HG02798 (cell line): ENCODE results near the gene FAM47C.
"Not testable (repeated sequence)": the region's sequence is repeated elsewhere in the genome, so short reads cannot be mapped to it uniquely, and the experiment has no call there.

Experiments used
- ATAC-seq: cut with Tn5 transposase; IDR thresholded peaks from one replicate; pipeline ENCODE4 v1.9.1; 2021; ENCODE audit warnings: mild to moderate bottlenecking; ENCODE audit not compliant: unreplicated experiment, poor library complexity

Gene FAM47C

GRCh38 chrX:37008182-37008581 lies at the start of gene FAM47C:
TSS of gene FAM47C (plus strand) at chrX:37008366. CDS start at chrX:37008411, 45 bp downstream.
- ATAC-seq = not testable (repeated sequence)

DNA sequence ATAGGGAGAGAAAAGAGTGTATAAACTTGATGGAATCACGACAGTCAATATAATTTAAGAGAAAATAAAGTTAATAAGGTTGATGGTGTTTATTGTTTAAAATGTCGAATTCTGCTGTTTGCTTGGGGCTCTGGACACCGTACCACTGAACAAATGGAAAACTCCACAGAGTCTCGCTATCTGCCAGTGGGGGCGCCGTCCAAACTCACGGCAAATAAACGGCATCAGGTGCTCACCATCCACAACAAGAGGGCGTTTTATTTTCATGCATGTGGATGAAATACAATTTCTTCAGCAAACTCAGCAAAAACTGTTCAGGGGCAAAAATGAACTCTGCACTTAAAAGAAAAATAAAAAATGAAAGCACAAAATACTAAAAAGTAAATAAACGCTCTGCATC lies 46.6 kb upstream of the FAM47C start:
- ATAC-seq = no peak

DNA sequence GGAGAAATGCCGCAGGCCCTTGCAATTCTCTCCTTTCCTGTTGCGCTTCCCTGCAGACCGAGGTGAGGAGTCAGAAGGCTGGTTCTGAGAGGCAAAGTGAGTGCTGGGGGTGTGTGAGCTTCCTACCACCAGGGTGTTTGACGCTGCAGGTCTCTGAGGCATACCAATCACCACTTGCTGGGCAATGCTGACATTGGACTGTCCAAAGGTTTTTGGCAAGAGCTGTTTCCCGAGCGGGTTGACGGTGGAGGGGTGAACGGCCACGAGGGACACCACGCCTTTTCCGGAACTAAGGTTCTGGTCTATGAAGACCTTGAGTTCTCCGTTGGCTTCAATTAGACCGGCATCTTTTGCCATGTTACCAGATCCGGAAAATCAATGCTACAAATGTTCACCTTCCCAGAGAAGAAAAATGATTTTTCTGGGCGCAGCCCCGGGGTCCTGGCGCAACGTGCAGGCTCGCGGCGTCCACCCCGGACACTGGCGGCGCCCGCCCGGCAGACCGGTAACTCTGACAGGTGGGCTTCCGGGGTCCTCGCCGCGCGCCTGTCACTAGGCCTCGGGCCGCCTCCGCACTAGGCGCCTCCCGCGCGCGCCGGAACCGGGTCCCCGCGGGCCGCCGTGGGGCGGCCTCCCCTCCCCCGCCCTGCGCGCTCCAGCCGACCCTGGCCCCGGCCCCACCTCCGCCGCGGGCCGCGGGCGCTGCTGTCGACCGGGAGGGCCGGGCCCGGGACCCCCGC lies 44.9 kb upstream of the FAM47C start:
- ATAC-seq = no peak

DNA sequence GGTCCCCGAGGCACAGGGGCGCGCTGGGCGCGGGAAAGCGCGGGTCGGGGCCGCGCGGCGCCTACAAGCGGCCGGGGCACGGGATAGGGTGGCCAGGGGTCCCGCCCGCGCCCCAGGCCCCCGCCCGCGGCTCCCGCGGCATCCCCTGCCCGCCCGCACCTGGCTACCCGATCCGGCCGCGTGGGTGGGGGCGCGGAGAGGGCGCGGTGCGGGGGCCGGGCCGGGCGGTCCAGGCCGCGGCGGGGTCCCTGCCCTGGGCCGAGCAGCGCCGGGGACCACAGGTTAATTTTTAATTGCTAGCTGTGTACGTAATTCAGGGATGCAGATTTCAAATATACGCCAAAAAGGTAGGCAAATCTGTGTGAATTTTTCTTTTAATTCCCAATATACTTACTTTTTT lies 44.3 kb upstream of the FAM47C start:
- no peak for ATAC-seq

DNA sequence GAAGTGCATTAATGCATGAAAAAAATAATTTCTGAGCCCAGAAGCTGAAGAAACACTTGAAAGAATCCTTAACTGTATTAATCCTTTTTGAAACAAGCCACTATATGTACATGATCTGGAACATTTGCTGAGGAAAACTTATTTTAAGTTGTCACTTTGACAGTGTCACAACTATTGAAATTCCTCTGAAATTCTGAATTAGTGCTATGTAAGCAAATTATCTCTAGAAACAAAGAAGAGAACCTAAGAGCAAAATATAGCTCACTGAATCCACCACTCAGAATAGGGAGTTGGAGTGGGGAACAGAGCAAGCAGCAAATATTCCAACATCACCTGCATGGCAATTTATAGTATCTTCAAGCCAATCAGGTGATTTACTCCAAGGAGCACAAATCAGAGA lies 34.6 kb upstream of the FAM47C start:
- no peak for ATAC-seq

- ATAC-seq = no peak
Measured at GRCh38 chrX:36974911-36975310, 33.3 kb upstream of the FAM47C start.

- ATAC-seq = no peak
Measured at GRCh38 chrX:36978886-36979285, 29.3 kb upstream of the FAM47C start.

DNA sequence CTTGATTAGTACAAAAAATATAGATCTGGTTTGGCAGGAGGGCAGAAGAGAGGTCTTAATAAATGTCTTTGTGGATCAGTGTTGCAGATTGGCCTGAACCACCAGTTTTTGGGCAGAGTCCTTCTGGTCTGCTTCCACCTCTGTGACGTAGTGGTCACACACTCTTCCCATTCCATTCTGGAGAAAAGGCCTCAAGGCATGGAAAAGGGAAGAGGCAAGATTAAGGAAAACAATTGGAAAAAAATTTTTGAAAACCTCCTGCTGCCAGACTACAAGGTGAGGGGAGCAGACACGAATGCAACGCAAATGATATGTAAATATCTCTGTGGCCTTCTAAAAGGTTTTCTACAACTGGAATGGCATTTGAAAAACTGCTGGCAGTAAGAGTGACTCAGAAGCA lies 24.3 kb upstream of the FAM47C start:
- no peak for ATAC-seq

DNA sequence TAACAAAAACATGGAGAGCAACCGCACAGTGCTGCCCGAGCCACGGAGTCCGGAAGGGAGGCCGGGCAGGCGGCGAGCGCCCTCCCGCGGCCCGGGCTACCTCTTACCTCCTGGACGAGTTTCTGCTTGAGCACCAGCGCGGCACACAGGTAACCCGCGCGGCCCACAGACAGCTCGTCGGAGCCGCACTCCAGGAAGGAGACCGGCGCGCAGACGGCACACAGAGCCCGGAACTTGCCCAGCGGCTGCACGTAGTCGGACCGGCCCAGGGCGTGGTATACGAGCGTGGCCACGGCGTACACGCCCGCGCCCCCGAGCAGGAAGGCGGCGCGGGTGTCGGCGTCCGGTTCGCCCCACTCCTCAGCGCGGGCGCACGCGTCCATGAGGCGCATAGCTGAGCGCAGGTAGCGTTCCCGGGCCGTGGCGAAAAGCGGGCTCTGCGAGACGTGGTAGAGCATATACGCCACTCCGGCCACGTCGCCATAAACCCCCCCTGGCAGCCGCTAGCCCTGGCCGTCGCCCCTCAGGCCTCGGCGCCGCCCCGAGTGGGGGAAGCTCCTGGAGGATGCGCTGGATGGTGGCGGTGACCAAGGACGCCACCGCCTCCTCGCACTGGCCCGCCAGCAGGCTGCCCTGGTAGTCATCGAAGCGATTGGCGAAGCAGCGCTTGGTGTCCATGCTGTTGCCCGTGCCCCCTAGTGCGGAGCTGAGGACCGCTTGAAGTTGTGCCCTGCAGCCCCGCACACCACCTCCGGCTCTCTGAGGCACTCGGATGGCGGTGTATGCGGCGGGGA lies 22.6 kb upstream of the FAM47C start:
- not testable (repeated sequence) for ATAC-seq

GRCh38 chrX:36986231-36986630 lies 21.9 kb upstream of the FAM47C start:
- no peak for ATAC-seq

DNA sequence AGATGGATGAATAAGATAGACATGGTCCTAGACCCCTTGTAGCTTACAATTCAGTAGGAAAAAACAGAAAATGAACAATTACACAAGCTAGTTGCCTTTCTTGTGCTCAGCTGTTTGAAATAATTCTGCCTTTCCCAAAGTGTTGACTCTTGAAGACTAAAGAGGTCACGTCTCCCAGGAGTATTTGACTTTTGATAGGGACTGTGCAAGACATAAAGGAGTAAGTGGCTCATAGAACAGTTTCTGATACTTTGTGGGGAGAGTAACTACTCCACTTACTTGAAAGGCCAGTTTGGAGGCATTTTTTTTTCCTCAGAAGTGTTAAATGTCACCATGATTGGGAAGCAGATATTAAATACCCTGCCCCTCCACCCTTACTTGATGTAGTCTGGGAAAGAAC lies 21.0 kb upstream of the FAM47C start:
- ATAC-seq = not testable (repeated sequence)

DNA sequence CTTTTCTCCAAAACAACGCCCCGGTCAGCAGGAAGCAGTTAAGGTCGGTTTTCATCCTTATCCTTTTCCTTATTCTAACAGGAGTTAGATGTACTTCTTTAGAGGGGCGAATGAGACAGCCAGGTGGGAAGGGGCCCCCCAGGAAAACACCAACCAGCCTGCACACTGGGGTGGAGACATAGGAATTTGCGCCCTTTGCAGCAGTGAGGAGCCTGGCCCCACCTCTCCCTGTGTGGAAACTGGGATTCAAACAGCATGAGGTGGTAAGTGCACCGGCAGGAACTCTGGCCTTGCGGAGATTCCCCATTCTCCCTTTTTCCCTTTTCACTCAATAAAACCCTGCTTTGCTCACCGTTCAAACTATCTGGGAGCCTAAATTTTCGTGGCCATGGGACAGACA lies 8.0 kb upstream of the FAM47C start:
- no peak for ATAC-seq

- ATAC-seq = no peak
Measured at GRCh38 chrX:37010496-37010895, 2.3 kb downstream of the FAM47C start.

DNA sequence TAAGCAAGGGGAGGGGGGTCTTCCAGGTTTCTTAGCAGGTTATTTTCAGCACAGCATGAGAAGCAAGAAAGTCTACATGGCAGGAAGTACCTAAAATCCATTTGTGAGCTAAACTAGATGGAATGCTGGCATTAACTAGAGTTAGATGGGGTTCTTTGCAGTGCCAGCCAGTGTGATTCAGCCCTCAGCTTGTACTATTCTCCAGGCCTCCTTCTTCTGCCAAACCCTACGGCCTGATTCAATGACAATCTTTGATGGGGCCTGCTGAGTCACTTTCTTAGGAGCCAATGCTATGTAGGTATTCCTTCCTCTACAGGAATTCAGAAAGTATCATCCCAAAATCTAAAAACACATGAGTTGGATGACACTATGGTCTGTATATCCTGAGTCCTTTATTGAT lies 26.1 kb downstream of the FAM47C start:
- ATAC-seq = not testable (repeated sequence)

GRCh38 chrX:37036674-37037220 lies 28.6 kb downstream of the FAM47C start:
- not testable (repeated sequence) for ATAC-seq

- ATAC-seq = not testable (repeated sequence)
Measured at GRCh38 chrX:37038814-37039213, 30.6 kb downstream of the FAM47C start.

DNA sequence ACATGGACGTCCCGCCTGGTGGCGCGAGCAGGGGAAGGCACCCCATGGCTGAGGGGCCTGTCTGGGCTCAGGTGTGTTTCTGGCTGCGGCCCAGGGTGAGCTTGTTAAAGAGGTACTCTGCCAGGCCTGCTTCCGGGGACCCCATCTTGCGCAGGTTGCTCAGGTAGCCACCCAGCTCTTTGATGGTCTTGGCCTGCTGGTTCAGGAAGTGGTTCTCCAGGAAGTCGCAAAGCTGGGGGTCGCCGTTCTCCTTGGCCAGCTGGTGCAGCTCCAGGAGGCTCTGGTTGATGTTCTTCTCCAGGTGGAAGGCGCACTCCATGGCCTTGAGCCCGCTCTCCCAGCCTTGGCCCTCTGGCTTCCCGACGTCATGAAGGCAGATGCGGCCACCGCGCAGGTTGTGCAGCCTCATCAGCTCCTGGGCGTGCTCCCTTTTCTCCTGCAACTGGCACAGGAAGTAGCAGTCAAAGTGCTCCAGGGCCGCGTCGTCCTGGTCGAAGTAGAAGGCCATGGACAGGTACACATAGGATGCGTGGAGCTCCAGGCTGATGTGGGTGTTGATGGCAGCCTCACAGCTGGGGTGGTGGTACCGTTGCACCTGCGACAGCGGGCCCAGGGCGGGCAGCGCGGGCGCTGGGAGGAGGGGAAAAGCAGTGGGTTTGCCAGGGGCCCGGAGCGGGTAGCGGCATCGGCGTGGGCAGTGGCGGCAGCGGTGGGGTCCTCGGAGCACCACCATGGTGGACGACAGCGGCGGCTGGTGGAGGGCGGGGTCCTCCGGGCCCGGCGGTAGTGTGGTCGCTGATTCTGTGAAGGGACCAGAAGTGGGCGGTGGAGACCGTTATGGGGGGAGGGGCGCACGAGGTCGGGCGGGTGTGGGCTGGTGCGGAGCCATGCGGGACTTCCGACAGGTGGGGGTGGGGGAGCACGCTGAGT lies 35.1 kb downstream of the FAM47C start:
- not testable (repeated sequence) for ATAC-seq

GRCh38 chrX:37047776-37048175 lies 39.6 kb downstream of the FAM47C start:
- no peak for ATAC-seq

DNA sequence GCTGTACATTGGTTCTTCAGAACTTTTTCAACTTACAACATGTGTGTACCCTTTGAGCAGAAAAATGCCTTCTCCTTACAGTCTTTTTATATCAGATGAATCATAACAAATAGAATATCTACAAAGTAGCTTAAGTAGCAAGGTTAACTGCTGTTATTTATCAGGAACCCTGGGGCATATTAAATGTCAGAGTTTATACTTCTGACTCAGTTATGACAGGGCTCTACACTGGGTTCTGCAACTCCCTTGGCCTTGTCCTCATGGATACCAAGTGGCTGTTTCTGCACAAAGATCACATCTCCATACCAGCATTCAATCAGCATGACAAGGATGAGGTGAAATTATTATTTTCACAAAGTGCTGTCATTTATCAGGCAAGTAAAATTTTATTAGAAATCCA lies 49.4 kb downstream of the FAM47C start:
- not testable (repeated sequence) for ATAC-seq

DNA sequence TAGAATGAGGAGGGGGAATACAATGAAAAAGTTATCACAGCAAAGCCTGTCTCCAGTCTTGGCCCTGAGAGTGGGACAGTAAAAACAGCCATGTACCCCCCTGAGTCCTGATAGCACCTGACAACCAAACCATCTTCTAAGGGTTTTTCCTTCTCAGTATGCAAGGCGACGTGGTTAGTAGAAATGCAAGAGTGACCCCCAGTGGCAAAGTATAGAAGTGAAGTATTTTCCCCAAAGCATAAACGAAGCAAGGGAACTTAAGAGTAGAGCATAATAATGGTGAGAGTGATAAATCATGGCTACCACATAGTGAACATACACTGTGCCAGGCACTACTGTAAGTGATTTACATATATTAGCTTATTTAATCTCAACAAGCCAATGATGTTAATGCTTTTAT lies 52.8 kb downstream of the FAM47C start:
- peak; percentile 66 for ATAC-seq
